T-helper 1 cell (primary cell): ENCODE results near the gene IRF4.
A peak's percentile ranks its signal among the peaks of the same experiment; 100 is the strongest.

Experiments used
- DNase-seq, 5 donors: peaks; one replicate each; pipeline ENCODE4 v3.0.0-alpha.2; 2012 to 2020
- total RNA-seq, 4 donors: gene quantifications; one replicate each; lab custom pipeline; 2026; lab: John Stamatoyannopoulos, UW

IRF4 gene
- total RNA-seq: 25.6 to 62.5 (median 34.2) reads per million in 4 donors

DNA sequence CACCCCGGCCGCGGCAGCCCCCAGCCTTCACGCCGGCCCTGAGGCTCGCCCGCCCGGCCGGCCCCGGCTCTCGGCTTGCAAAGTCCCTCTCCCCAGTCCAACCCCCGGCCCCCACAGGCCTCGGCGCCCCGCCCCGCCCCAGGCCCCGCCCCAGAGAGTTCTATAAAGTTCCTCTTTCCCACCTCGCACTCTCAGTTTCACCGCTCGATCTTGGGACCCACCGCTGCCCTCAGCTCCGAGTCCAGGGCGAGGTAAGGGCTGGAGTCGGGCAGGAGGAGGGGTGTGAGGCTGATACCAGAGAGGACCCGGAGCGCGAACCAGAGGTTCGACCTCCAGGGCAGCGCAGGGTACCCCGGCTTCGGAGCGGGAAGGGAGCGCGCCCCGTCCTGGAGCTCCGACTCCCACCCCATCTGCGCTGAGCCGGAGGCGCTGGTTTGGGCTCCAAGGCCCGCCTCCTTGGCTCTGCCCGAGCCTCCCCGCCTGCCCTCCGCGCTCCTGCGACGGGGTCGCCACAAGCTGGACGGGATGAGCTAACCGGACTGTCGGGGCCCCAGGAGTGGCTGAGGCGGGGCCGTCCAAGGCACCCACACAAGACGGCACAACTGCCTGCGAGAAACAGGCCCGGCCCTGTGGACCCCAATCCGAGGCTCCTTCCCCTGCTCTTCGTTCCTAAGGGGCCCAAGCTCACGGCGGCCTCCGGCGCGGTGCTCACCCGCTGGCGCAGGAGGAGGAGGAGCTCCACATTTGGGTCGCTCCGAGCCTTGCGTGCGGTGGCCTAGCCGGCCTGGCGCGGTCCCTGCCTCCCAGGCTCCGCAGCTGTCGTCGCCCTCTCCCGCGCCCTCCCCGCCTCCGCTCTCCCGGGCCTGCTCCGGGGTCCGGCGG, at the start of gene IRF4:
Gene IRF4, plus strand, starts transcription at position 194 of the 882 bp plus-strand sequence. CDS start 1,401 bp downstream, outside the sequence.
- DNase-seq: peak in 3 of 5 donors; percentile 42 to 83 (median 50)

DNA sequence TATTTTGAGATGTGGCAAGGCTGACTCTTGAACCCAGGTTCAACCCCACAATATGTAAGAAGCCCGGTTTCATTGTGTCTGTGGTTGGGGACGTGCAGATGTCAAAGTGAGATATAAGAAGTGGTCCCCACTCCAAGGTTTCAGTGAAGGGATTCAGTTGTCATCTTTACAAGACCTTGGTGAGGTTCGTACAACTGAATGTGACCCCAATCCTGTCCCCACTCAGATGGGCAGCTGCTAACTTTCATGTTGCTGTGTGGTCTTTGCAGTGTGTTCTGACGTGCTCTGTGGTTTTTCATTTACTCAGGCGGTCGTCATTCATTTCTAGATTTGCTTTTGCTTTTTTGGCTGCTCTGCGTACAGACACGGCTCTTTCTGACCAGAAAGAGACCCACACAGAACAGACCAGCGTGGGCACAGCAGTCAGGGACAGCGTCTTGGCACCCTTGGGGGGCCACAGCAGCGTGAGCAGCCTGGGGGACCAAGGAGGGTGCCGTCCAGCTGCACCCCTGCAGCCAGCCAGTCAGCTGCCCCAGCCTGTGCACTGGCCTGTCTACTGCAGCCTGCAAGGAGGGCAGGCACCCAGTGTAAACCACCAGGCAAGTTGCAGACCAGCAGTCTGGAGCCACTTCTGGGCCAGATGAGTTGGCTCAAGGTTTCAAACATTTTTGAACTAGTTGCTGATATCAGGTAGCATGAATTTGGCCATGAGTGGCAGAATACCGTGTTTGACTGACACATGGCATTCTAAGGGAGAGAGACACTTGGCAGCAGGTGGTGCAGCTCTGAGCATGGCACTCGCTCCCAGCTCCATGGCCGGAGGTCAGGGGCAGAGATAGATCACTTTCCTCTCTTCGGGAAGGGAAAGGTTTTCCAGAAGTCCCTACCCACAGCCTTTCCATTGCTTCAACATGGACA, 49.4 kb upstream of the IRF4 start:
- DNase-seq: no peak

DNA sequence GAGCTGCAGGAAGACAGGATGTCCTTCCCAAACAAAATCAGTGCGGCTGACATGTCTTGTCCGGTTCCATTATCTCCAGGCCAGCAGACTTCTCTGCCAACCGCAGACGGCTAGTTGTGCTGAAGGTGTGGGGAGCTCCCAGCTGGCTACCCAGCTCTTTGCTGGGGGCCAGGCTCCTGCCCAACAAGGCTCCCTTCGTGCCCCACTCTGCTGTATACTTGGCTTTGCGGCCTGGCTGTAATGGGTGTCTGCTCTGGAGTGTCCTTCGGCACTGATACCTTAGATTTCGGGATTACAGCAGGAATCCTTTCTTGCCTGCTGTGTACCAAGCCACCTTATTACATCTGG, 48.7 kb upstream of the IRF4 start:
- DNase-seq: no peak

DNA sequence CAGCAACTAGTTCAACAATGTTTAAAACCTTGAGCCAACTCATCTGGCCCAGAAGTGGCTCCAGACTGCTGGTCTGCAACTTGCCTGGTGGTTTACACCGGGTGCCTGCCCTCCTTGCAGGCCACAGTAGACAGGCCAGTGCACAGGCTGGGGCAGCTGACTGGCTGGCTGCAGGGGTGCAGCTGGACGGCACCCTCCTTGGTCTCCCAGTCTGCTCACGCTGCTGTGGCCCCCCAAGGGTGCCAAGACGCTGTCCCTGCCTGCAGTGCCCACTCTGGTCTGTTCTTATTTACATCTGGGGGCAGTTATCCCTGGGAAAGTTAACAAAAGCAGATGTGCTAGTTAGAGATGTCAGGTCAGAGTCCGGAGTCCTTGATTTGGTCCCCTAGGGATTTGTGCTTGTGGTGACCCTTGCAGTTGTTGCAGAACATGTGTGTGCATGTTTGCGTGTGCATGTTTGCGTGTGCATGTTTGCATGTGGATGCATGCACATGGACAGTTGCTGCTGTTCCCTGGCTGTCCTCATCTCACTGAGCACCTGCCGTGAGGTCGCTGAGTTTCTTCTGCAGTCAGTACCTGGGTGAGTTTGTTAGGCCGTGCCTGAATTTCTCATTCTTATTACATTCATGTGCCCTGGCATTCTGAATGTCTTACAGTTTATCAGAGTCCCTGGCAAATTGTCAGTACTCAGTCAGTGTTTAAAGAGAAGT, 48.2 kb upstream of the IRF4 start:
- DNase-seq: no peak

DNA sequence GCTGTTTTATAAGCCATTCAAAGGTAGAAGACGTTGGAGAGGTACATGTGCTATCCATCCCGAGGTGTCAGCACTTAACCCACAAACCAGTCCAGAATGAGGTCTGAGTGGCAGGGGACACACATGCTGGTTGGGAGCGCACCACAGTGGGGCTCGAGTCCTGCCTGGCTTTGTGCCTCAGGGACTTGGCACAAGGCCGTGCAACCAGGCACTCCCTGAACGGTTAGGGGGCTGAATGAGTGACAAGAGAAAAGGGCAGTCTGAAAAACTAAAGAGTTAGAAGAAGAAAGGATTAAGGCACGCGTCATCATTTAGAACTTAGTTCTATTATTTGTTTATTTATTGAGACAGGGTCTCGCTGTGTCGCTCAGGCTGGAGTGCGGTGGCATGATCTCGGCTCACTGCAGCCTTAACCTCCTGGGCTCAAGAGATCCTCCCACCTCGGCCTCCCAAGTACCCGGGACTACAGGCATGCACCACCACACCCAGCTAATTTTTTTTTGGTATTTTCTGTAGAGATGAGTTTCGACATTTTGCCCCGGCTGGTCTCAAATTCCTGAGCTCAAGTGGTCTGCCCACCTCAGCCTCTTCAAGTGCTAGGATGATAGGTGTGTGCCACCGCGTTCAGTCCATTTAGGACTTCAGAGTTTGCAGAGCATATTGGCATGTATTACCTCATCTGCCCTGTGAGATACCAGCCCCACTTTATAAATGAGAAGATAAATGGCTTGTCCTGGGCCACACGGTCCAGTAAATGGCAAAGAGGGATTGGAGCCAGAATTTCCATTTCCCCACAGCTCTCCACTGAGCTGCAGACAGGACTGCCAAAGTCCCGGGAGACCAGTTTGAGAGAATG, 47.4 kb upstream of the IRF4 start:
- no peak for DNase-seq

DNA sequence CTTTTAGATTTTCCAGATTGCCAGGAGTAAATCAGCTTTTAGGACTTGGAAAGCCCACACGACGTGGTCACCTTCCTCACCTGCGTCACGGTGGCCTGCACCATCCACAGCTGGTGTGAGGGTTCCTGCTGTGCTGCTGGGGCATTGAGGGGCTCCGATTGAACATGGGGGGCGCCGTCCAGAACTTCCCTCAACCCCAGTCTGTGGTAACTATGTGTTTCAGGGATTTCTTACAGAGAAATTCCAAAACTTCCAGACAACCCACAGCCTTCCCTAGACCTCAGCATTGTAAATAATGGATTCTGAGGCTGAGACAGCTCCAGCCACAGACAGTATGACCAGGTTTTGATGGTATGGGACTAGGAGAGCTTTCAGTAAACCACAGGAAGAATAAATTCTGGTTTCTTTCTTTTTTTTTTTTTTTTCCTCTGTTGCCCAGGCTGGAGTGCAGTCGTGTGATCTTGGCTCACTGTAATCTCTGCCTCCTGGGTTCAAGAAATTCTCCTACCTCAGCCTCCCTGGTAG, 46.7 kb upstream of the IRF4 start:
- no peak for DNase-seq

DNA sequence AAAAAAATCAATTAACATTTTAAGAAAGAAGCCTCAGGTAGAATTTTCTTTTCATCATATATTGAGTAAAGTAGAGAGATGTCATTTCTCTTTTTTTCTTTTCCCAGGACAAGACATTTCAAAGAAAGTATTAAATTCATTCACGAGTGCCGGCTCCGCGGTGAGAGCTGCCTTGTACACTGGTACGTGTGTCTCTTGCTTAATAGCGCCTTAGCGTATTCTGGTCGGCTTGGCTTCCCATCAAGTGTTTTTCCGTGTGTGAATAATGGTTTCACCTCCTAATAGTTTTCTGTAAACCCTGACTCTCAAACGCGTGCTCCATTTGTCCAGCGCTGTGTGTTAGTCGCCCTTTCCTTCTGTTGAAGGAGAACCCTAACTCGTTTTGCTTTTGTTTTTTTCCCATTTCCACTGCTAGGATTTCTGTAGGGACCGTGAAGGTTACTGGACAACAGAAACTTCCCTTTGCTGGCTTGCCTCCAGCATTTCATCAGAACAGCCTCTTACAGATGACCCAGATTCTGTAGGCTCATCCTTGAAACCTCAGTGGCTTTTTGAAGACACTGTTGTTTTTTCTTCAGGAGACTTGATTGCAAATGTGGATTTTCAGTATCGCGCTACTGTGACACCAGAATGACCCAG, 45.7 kb upstream of the IRF4 start:
- no peak for DNase-seq

DNA sequence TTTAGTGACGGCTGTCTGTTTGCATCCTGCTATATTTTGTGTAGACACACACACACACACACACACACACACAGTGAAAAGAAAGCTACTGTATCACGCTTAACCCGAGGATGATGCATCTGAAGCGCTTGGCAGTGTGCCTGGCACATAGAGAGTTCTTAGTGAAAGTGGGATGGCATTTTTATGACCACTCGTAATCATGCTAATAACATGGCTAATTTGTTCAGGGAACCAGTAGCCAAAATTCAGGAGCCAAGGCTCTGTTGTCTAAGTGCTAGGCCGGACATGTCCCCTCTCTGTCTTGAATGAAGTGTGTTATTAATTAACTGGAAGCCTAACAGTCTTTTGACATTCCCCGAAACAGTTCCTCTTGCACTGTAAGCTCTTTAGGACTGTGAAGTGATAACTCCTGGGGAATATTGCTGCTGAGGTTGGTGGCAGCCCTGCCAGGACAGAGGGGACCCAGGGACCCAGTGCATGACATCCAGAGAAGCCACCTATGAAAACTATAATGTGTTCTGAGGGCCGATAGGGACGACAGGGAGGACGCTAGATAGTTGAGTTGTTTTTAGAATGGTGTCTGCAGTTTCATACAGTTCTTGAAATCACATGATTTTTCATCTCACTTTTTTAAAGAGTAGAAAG, 45.0 kb upstream of the IRF4 start:
- DNase-seq: no peak

DNA sequence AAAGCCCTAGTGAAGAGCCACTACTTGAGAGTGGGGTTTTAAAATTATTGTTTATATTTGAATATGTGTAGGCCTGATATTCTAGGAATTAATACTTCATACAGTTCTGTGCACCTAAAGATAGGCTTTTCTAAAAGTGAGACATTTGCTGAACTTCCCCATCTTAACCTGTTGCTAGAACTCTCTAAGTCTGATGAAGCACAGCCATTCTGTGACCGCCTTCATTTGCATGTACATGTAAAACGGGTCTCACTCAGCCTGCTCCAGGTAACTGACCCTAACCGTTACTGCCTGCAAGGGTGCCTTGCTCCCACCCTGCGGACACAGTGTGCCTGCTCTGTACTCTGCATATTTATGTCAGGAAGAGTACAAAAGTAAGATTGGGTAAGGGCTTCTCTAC, 44.3 kb upstream of the IRF4 start:
- no peak for DNase-seq

DNA sequence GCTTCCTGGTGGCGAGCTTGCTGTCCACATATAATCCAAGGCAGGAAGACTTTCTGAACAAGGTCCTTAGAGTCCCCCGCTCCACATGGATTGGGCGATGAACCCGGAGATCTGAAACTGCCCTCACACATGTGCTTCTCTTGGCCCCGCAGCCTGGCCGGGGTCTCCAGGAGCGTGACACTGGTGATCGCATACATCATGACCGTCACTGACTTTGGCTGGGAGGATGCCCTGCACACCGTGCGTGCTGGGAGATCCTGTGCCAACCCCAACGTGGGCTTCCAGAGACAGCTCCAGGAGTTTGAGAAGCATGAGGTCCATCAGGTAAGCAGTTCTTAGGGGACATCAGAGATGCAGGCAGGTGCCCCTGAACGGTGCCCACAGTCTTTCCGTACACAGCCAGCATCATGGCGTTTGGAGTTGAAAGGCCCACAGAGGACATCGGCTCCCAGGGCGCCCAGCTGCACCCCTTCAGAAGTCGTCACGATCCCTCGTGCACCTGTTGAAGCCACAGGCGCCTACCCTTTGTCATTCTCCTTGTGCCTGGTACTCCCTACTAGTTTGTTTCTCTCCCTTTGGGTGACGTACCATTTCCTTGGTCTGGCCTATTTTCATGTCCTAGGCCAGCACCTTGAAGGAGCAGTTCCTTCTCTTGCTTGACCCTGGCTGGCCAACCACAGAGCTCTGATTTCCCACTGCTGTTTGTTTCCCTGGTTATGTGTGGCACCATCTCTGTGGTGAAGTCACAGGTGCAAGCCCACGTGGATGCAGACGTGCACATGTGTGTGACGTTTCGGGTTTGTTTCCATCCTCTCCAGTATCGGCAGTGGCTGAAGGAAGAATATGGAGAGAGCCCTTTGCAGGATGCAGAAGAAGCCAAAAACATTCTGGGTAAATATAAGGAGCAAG, 43.3 kb upstream of the IRF4 start:
- no peak for DNase-seq

DNA sequence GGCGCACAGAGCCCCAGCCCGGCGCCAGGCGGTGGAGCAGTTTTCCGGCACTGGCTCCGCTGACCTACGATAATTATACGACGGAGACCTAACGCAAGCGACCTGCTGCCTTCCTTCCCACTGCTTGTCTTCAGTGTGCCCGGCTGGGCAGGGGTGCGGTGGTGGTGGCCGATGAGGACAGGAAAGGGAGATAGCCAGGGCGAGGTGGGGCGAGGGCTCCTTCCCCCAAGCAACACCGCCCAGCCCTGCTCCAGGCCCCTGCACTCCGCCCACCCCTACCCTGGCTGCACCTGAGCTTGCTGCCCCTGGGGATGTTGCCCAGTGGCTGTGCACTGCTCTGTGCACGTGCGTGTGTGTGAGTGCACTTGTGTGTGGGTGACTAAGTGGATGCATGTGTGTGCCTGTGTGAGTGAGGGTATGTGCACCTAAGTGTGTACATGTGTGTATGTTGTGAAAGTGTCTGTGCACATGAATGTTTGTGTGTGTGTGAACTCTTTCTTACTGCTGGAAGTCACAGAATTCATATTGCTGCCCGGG, 42.6 kb upstream of the IRF4 start:
- DNase-seq: no peak

DNA sequence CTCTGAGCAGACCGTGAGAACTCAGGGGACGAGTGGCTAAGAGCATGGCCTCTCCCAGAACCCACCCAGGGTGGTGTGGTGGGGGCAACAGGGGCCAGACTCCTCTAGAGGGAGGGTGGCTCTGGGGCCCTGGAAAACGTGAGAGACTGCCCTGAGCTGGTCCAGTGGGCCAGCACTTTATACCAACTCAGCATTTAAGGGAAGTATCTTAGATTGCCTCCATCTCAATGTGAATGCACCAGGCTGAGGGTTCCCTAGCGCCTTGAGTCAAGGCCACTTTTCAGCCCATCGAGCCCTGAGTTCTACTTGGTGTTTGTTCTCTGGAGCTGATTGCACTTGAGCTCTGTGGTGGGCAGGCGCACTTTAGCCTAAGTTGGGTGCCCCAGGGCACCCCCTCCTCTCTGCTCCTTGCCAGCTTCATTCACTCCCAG, 42.0 kb upstream of the IRF4 start:
- DNase-seq: no peak

DNA sequence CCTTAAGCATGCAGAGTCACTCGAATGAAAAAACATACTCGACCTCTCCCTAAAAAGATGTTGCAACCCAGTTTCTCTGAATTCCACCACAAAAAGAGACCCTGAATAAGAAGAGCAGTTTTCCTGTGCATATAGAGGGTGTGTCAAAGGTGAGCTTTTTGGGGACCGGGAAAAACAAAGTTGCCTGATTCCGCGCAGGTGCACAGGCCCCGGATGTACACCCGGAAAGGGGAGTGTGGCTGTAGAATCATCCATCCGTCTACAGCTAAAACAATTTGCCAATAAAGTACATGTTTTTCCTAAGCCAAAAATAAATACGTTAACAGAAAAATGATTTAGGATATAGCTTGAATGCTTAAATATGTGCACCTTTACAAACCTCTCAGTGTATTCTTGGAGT, 41.2 kb upstream of the IRF4 start:
- DNase-seq: no peak

DNA sequence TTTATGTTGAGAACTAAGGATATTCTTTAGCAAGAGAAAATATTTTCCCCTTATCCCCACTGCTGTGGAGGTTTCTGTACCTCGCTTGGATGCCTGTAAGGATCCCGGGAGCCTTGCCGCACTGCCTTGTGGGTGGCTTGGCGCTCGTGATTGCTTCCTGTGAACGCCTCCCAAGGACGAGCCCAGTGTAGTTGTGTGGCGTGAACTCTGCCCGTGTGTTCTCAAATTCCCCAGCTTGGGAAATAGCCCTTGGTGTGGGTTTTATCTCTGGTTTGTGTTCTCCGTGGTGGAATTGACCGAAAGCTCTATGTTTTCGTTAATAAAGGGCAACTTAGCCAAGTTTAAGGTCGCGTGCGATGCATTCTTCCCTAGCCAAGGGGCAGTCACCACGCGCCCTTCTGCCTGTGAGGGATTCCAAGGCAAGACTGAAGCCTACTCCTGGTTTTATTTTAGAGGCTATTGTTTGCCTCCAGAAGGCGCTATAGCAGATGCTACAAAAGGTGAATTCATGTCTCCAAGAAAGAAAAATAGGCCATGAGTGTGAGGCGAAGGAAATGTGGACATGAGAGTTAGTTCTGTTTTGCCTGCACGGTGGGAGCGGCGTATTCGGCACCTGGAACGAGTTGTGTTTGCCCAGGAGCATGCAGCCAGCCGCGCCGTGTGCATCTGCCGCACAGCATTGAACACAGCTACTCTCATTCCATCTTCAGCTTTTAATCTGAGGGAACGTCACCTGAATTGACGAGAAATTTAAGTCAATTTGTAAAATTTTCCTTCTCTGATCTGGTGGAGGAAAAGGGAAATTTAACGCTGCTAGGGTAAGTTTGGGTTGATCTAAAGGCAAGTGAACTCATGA, 40.3 kb upstream of the IRF4 start:
- no peak for DNase-seq

DNA sequence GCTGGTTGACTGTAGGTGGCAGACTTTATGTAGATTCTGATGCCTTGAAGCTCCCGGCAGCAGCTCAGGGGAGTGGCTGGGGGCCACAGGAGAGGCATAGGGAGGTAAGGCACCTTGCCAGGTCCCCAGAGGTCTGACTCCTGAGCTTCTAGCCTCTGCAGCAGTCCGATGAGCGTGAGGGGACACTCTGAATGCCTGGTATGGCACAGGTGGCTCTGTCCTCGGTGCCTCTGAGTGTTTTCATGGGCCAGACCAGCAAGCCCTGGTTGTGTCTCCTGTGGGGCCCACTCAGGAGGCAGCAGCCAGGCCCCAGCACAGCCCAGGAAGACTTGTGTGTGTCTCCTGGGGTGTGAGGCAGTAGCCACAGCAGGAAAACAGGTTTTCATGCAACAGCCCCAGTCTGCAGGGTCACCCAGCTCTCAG, 39.7 kb upstream of the IRF4 start:
- no peak for DNase-seq

DNA sequence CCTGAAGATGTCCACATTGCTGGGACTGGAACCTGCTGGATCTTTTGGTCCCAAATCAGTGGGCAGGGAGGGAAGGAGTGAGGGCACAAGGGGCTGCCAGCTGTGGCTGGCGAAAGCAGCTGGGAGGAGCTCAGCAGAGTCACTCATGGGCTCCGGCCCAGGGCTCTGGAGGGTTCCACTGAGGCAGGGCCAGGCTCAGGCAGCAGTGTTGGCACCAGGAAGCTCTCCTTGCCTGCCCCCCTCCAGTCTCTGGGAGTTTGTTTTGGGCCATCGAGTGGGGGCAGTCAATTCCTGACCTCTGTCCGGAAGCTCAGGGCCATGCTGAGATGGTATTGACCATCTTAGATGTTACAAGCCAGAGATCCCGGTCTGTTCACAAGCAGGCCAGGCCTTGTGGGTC, 39.1 kb upstream of the IRF4 start:
- no peak for DNase-seq

DNA sequence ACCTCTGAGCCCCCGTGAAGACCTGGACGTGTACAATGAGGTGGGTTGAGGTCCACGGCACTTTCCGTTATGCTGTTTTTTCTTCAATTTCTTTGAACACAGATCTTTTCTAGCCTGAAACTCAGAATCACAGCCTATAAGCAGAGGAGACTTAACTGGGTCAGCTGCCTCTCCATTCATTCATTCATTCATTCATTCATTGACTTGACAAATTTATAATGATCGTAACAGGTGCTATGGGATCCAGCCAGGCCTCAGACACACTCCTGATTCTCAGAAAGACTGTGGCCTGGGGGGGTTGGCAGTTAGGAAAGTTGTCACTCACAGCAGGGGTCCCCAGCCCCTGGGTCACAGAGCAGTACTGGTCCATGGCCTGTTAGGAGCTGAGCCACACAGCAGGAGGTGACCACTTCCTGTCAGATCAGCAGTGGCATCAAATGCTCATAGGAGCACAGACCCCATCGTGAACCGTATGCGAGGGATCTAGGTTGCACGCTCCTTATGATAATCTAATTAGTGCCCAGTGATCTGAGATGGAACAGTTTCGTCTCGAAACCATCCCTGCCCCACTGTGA, 38.6 kb upstream of the IRF4 start:
- DNase-seq: no peak
